Osteoblast (primary cell): ENCODE data around the gene PPARD. TPM values are rescaled to one million over a fixed set of nuclear protein-coding genes. Genes with fewer than 3 reads are reported as not detected.

Experiments
- DNase-seq: peaks from one replicate; pipeline ENCODE4 v3.0.0; 2011; ENCODE audit warnings: low spot score, mixed read lengths; ENCODE audit not compliant: insufficient read length; ENCODE audit errors: missing footprints
- H2AFZ ChIP-seq: 2 replicates; pipeline ENCODE4 v1.6.0; 2011; ENCODE audit warnings: mild to moderate bottlenecking, low read length
- H3K27ac ChIP-seq: 2 replicates; pipeline ENCODE4 v1.5.1; 2011; ENCODE audit warnings: mild to moderate bottlenecking, low read depth, low read length, moderate library complexity
- H3K27me3 ChIP-seq: 2 replicates; pipeline ENCODE4 v1.6.0; 2012; ENCODE audit warnings: mild to moderate bottlenecking, control low read depth, inconsistent platforms, low read length, moderate library complexity; ENCODE audit not compliant: insufficient read depth
- H3K36me3 ChIP-seq: 2 replicates; pipeline ENCODE4 v1.5.1; 2011; ENCODE audit warnings: mild to moderate bottlenecking, low read length, control low read depth, moderate library complexity; ENCODE audit not compliant: insufficient read depth
- H3K4me1 ChIP-seq: 2 replicates; pipeline ENCODE4 v1.5.1; 2011; ENCODE audit warnings: mild to moderate bottlenecking, low read length, control low read depth, moderate library complexity; ENCODE audit not compliant: insufficient read depth
- H3K4me2 ChIP-seq: 2 replicates; pipeline ENCODE4 v1.6.0; 2011; ENCODE audit warnings: mild to moderate bottlenecking, low read length; ENCODE audit not compliant: insufficient read depth
- H3K4me3 ChIP-seq: fragments of 200-600 bp; sonication (generic); 3 replicates; pipeline ENCODE4 v1.5.1; 2012; ENCODE audit warnings: mild to moderate bottlenecking, low read length, inconsistent platforms; ENCODE audit not compliant: insufficient read depth
- H3K79me2 ChIP-seq: 2 replicates; pipeline ENCODE4 v1.6.0; 2012; ENCODE audit warnings: mild to moderate bottlenecking, low read length, control low read depth, inconsistent platforms; ENCODE audit not compliant: insufficient read depth
- H3K9me3 ChIP-seq: 2 replicates; pipeline ENCODE4 v1.5.1; 2011; ENCODE audit warnings: low read depth, low read length, control low read depth
- H4K20me1 ChIP-seq: 2 replicates; pipeline ENCODE4 v1.6.0; 2012; ENCODE audit warnings: mild to moderate bottlenecking, low read length, control low read depth; ENCODE audit not compliant: insufficient read depth
- total RNA-seq: library from RNA; depleted of rRNA; stranded (reverse); fragments of >200 nt; gene quantifications from 2 replicates; pipeline ENCODE4 v1.2.3, GENCODE V29; 2012
- TF ChIP-seq, protein P1 (sequence below): IDR thresholded peaks from 2 replicates; pipeline ENCODE4 v1.5.1; 2011; ENCODE audit warnings: mild to moderate bottlenecking, low read depth, low read length, moderate library complexity; ENCODE audit errors: extremely low read depth

PPARD gene
- total RNA-seq, 1 donor, result 12.3 TPM

DNA sequence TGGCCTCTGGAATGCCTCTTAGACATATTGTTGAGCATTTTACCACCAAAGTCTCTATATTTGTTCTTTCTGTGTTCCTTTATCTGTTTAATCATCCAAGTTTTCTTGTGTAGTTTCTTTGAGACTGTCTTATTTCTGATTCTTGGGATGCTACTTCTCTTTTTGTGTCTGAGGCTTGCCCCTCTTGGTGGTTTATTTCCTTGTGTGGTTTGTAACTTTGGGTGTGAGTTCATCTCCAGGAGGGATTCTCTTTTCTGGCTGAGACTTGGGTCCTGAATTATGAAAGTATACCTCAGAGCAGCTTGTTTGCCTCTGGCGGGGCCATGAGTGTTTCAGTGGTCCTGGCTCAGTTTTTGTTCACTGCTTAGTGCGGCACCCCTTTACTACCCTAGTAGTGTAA, 33.9 kb downstream of the PPARD start:
- TF ChIP-seq, protein P1, sequence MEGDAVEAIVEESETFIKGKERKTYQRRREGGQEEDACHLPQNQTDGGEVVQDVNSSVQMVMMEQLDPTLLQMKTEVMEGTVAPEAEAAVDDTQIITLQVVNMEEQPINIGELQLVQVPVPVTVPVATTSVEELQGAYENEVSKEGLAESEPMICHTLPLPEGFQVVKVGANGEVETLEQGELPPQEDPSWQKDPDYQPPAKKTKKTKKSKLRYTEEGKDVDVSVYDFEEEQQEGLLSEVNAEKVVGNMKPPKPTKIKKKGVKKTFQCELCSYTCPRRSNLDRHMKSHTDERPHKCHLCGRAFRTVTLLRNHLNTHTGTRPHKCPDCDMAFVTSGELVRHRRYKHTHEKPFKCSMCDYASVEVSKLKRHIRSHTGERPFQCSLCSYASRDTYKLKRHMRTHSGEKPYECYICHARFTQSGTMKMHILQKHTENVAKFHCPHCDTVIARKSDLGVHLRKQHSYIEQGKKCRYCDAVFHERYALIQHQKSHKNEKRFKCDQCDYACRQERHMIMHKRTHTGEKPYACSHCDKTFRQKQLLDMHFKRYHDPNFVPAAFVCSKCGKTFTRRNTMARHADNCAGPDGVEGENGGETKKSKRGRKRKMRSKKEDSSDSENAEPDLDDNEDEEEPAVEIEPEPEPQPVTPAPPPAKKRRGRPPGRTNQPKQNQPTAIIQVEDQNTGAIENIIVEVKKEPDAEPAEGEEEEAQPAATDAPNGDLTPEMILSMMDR, result no peak
- DNase-seq, result no peak
- Histone ChIP-seq H3K27ac (peak overlapping the region; percentile 92), H3K4me1 (peaks cover 47% of the 10 kb centered on the region), H3K27me3 (no peaks in the 10 kb centered on the region), H3K4me2 (peak overlapping the region; percentile 37), H3K4me3 (peak overlapping the region; percentile 30), H3K36me3 (peaks cover 17% of the 10 kb centered on the region), H4K20me1 (peaks cover 3% of the 10 kb centered on the region), H2AFZ (no peak overlapping the region), H3K79me2 (peaks cover 93% of the 10 kb centered on the region), H3K9me3 (no peaks in the 10 kb centered on the region)

DNA sequence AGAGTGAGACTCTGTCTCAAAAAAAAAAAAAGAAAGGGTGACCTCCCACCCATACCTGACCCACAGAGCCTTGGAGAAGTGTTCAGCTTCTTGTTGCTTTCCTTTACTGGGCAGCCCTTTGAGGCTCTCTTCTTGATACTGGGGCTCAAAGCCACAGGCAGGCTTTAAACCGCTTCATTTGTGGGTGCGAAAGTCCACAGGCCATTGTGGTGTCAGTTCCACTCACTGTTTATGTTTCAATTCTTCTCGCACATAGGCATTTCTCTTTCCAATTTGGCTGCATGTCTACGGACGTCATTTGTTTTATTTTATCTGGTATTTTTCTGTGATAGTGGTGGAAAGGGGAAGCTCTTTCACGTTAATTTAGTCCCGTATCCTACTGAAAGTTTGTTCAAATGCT, 34.6 kb downstream of the PPARD start:
- H3K79me2 ChIP-seq, result peaks cover 93% of the 10 kb centered on the region
- peak overlapping the region; percentile 36 for H3K4me3 ChIP-seq

DNA sequence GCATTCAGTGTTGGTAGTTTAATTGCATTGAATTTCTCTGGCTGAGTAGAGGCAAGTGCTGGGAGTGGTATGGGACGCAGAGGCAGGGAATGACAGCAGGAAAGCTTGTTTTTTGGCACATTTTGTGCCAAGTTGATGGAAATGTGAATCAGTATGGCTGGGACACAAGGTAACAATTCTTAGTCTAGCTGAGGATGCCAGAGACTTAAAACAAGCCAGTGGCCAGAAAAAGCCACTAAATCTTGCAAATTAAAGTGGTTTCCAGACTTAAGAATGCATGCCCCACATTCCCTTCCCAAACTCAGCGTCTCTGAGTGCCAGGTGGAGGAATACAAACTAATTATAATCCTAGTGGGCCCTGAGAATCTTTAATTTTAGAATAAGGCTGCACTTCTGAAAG, 35.9 kb downstream of the PPARD start:
- DNase-seq, result no peak
- Histone ChIP-seq H3K4me1 (peaks cover 49% of the 10 kb centered on the region), H3K27ac (peak overlapping the region; percentile 92), H4K20me1 (peaks cover 3% of the 10 kb centered on the region), H3K4me3 (no peak overlapping the region), H3K79me2 (peaks cover 91% of the 10 kb centered on the region), H3K9me3 (no peaks in the 10 kb centered on the region), H3K36me3 (peaks cover 7% of the 10 kb centered on the region), H3K4me2 (no peak overlapping the region), H3K27me3 (no peaks in the 10 kb centered on the region), H2AFZ (no peak overlapping the region)
- TF ChIP-seq, protein P1, result no peak

More for the DNA sequence above, 34.6 kb downstream of the PPARD start:
- Histone ChIP-seq H2AFZ (no peak overlapping the region), H3K4me1 (peaks cover 48% of the 10 kb centered on the region), H3K36me3 (peaks cover 17% of the 10 kb centered on the region), H3K27ac (peak overlapping the region; percentile 92), H3K9me3 (no peaks in the 10 kb centered on the region), H4K20me1 (peaks cover 3% of the 10 kb centered on the region), H3K4me2 (peak overlapping the region; percentile 67), H3K27me3 (no peaks in the 10 kb centered on the region)
- TF ChIP-seq, protein P1, result no peak
- DNase-seq, result peak; percentile 89

DNA sequence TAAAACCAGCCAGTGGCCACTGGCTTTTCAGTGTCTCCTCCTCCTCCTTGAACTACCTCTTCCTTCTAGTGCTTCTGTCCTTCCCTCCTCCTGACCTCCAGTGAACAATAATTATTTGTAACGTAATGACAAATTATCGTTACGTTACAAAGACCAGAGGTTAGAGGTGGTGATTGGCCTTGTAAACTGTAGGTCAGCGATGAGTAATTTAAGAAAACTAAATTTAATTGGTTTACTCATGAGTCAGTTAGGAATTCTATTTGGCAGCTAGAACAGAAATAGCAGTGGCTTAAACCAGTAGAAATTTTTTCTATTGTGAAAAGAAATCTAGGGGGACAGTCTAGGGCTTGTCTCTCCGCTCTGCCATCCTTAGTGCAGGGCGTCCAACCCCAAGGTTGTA, 38.8 kb downstream of the PPARD start:
- Histone ChIP-seq H3K79me2 (peaks cover 70% of the 10 kb centered on the region), H3K9me3 (no peaks in the 10 kb centered on the region), H4K20me1 (peaks cover 3% of the 10 kb centered on the region), H3K4me3 (peak overlapping the region; percentile 13), H2AFZ (peak overlapping the region; percentile 31), H3K4me1 (peaks cover 48% of the 10 kb centered on the region), H3K27me3 (no peaks in the 10 kb centered on the region), H3K27ac (peak overlapping the region; percentile 86), H3K4me2 (peak overlapping the region; percentile 63), H3K36me3 (no peaks in the 10 kb centered on the region)
- TF ChIP-seq, protein P1, result no peak
- DNase-seq, result peak; percentile 94
